AG09319 (cell line): ENCODE results near the gene RCAN3.
"Not testable (repeated sequence)": the region's sequence is repeated elsewhere in the genome, so short reads cannot be mapped to it uniquely, and the experiment has no call there.

Experiments used
- DNase-seq: peaks from one replicate; pipeline ENCODE4 v3.0.0-alpha.2; 2010; ENCODE audit warnings: low read depth; ENCODE audit errors: extremely low read depth
- CTCF ChIP-seq: IDR thresholded peaks from 2 replicates; pipeline ENCODE4 v1.5.1; 2011; ENCODE audit warnings: low read depth, mild to moderate bottlenecking, inconsistent platforms, low read length, moderate library complexity

Gene RCAN3

GRCh38 chr1:24528744-24529143, 26.1 kb downstream of the RCAN3 start:
- TF ChIP-seq CTCF: no peak
- no peak for DNase-seq

GRCh38 chr1:24529292-24529691, 26.7 kb downstream of the RCAN3 start:
- not testable (repeated sequence) for DNase-seq

DNA sequence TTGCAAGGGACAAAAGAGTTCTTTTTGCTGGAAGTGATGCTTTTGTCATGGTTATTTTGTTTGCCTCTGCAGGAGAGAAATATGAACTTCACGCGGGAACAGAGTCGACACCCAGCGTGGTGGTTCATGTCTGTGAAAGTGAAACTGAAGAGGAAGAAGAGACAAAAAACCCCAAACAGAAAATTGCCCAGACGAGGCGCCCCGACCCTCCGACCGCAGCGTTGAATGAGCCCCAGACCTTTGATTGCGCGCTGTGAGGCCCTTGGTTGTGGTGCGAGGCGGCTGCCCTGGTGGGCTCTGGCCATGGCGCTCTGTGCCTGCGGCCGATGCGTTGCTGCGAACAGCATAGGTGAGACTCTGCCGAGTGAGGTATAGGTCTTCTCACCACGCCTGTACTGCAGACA, 32.4 kb downstream of the RCAN3 start:
- TF ChIP-seq CTCF: no peak
- no peak for DNase-seq

DNA sequence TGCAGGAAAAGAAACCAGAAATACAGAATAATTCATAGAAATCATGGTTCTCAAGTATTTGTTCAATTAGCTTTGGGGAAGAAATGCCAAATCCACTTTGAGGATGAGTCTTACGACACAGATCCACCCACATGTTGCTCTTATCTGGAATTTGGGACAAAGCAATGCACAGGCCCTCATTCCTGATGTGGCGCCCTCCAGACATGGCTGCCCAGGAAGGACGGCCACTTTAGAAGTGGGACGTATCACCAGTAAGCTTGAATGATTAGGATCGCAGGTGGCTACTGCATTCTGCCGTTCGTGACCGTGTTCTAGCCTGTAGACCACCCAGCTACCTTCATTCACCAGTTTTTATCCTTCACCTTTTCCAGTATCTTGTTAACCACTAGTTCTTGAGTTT, 33.1 kb downstream of the RCAN3 start:
- no peak for DNase-seq
- TF ChIP-seq CTCF: no peak

DNA sequence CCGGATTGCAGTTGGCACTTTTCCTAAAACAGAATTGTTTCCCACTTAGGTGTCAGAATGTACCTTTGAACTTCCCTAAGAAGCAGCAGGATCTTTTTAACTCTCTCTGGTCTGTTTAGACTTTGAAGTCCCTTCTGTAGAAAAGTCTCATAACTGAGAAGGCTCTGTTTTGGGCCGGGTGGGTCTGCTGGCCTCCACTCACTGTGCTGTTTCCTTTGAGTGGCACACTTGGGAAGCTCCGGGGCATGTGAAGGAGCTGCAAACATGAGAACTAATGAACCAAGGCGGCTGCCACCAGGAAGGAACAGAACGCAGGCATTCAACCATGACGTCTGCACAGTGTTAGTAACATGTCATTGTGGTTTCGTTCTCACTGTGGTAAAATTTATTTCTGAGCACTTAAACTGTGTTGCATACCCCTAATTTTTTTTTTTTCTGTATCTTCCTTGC, 33.8 kb downstream of the RCAN3 start:
- TF ChIP-seq CTCF: no peak
- no peak for DNase-seq

GRCh38 chr1:24540051-24540905, 37.6 kb downstream of the RCAN3 start:
- no peak for DNase-seq
- TF ChIP-seq CTCF: no peak

DNA sequence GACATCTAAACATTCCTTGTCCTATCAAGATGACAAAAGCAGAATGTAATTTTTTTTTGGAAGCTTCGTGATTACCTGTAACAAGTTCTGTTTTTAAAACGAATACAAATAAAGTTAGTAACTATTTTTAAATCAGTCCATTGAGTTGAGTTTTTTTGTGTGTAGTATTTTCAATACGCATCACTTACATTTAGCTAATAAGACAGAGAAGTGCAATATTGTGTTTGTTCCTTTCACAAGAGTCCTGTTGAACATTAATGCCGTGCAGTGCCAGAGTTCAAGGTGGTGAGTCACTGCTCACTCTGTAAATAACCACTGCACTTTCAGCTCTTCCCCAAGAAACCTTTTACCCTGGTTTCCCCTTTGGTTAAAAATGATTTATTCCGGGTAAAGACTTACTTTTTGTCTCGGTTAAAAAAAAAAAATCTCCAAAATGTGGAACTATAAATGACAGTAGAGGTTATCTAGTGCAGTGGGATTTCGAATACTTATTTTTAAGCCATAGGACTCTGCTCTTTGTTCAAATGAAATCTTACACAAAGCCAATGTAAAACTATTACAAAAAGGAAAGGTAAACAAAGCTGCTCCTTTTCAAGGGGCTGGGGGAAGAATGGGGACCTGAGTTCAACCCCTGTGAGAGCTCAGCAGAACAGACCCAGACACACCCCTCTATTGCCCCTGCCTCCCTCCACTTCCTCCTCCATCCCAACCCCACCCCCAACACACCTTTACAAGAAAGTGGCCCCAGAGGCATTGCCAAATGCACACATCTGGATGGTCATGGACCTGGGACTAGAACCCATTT, 38.5 kb downstream of the RCAN3 start:
- no peak for TF ChIP-seq CTCF
- DNase-seq: no peak
